HG03469 (cell line): ENCODE results near the gene HSFX3.
"Not testable (repeated sequence)": the region's sequence is repeated elsewhere in the genome, so short reads cannot be mapped to it uniquely, and the experiment has no call there.

Experiments
- ATAC-seq: cut with Tn5 transposase; IDR thresholded peaks from one replicate; pipeline ENCODE4 v1.9.1; 2021; ENCODE audit warnings: mild to moderate bottlenecking, moderate library complexity, moderate number of reproducible peaks; ENCODE audit not compliant: unreplicated experiment

HSFX3 gene

GRCh38 chrX:149545545-149546543 is 3.9 kb downstream of the HSFX3 start:
- ATAC-seq: not testable (repeated sequence)

GRCh38 chrX:149541521-149542047 is 8.1 kb downstream of the HSFX3 start:
- no peak for ATAC-seq

GRCh38 chrX:149540621-149541520 is 8.9 kb downstream of the HSFX3 start, which contains the start of gene EOLA1:
Gene EOLA1, plus strand, starts transcription at chrX:149541012. Its CDS starts 4,619 bp downstream, at chrX:149545631.
- peak; percentile 92 for ATAC-seq

- peak; percentile 14 for ATAC-seq
Observed at GRCh38 chrX:149540131-149540620, 9.5 kb downstream of the HSFX3 start.

- ATAC-seq: peak; percentile 33
Observed at GRCh38 chrX:149539283-149540130, 10.2 kb downstream of the HSFX3 start.

GRCh38 chrX:149537474-149537873 is 12.2 kb downstream of the HSFX3 start:
- ATAC-seq: not testable (repeated sequence)

GRCh38 chrX:149534926-149535602 is 14.7 kb downstream of the HSFX3 start:
- ATAC-seq: not testable (repeated sequence)

GRCh38 chrX:149533999-149534398 is 15.7 kb downstream of the HSFX3 start:
- not testable (repeated sequence) for ATAC-seq

- ATAC-seq: not testable (repeated sequence)
Observed at GRCh38 chrX:149532868-149533267, 16.9 kb downstream of the HSFX3 start.

GRCh38 chrX:149531599-149531998 is 18.1 kb downstream of the HSFX3 start:
- ATAC-seq: peak; percentile 65

GRCh38 chrX:149528381-149528780 is 21.3 kb downstream of the HSFX3 start:
- ATAC-seq: no peak

- ATAC-seq: no peak
Observed at GRCh38 chrX:149527705-149528104, 22.0 kb downstream of the HSFX3 start.

- ATAC-seq: not testable (repeated sequence)
Observed at GRCh38 chrX:149526318-149527033, 23.2 kb downstream of the HSFX3 start.

- ATAC-seq: peak; percentile 30
Observed at GRCh38 chrX:149525903-149526302, 23.8 kb downstream of the HSFX3 start.

- ATAC-seq: peak; percentile 96
Observed at GRCh38 chrX:149525389-149525788, 24.3 kb downstream of the HSFX3 start.

- no peak for ATAC-seq
Observed at GRCh38 chrX:149522916-149523315, 26.8 kb downstream of the HSFX3 start.

- no peak for ATAC-seq
Observed at GRCh38 chrX:149521438-149521837, 28.3 kb downstream of the HSFX3 start.

GRCh38 chrX:149520636-149521277 is 29.0 kb downstream of the HSFX3 start:
- ATAC-seq: not testable (repeated sequence)
